Fibroblast of villous mesenchyme (primary cell): ENCODE results near the gene SLC49A4. TPM values are rescaled to one million over a fixed set of nuclear protein-coding genes. Genes with fewer than 3 reads are reported as not detected.

Source experiments
- DNase-seq: peaks from one replicate; pipeline ENCODE4 v3.0.0-alpha.2; 2010; ENCODE audit warnings: low read depth
- H3K4me3 ChIP-seq: 2 replicates; pipeline ENCODE4 v1.5.1; 2011; ENCODE audit warnings: low read depth, mild to moderate bottlenecking, low read length
- CTCF ChIP-seq: IDR thresholded peaks from 2 replicates; pipeline ENCODE4 v1.5.1; 2012; ENCODE audit warnings: low read depth, mild to moderate bottlenecking, low read length; ENCODE audit not compliant: insufficient read depth
- total RNA-seq: library from RNA; depleted of rRNA; stranded (reverse); fragments of >200 nt; gene quantifications from 2 replicates; pipeline ENCODE4 v1.2.3, GENCODE V29; 2012

The SLC49A4 gene
- total RNA-seq, 1 donor = 40.2 TPM

- no peak for DNase-seq
- no peak for TF ChIP-seq CTCF
- no peak overlapping the region for H3K4me3 ChIP-seq
Measured at GRCh38 chr3:122816587-122816986, 21.7 kb downstream of the SLC49A4 start.

- peak; percentile 78 for DNase-seq
- no peak for TF ChIP-seq CTCF
Measured at GRCh38 chr3:122824465-122825381, 29.9 kb downstream of the SLC49A4 start.

GRCh38 chr3:122825460-122825859, 30.6 kb downstream of the SLC49A4 start:
- no peak for DNase-seq
- no peak overlapping the region for H3K4me3 ChIP-seq
- TF ChIP-seq CTCF = no peak

More at GRCh38 chr3:122824465-122825381, 29.9 kb downstream of the SLC49A4 start:
- no peak overlapping the region for H3K4me3 ChIP-seq

- H3K4me3 ChIP-seq = no peak overlapping the region
- TF ChIP-seq CTCF = no peak
- peak; percentile 2 for DNase-seq
Measured at GRCh38 chr3:122826278-122826677, 31.4 kb downstream of the SLC49A4 start.

GRCh38 chr3:122828281-122828680, 33.4 kb downstream of the SLC49A4 start:
- H3K4me3 ChIP-seq = no peak overlapping the region
- TF ChIP-seq CTCF = no peak
- DNase-seq = no peak

GRCh38 chr3:122835590-122835989, 40.7 kb downstream of the SLC49A4 start:
- no peak for TF ChIP-seq CTCF
- no peak for DNase-seq
- H3K4me3 ChIP-seq = no peak overlapping the region
